DND-41 (cell line): ENCODE measurements around the gene ZNF174.

Experiments used
- EZH2 ChIP-seq: IDR thresholded peaks from 3 replicates; pipeline ENCODE4 v1.6.1; 2012; ENCODE audit warnings: borderline replicate concordance, low read depth, mild to moderate bottlenecking, moderate library complexity, low read length, inconsistent platforms; ENCODE audit not compliant: severe bottlenecking
- TF ChIP-seq, protein P1 (sequence below): IDR thresholded peaks from 2 replicates; pipeline ENCODE4 v1.5.1; 2012; ENCODE audit warnings: borderline replicate concordance, low read length, moderate library complexity, mild to moderate bottlenecking; ENCODE audit not compliant: poor library complexity, severe bottlenecking; ENCODE audit errors: extremely low read depth

DNA sequence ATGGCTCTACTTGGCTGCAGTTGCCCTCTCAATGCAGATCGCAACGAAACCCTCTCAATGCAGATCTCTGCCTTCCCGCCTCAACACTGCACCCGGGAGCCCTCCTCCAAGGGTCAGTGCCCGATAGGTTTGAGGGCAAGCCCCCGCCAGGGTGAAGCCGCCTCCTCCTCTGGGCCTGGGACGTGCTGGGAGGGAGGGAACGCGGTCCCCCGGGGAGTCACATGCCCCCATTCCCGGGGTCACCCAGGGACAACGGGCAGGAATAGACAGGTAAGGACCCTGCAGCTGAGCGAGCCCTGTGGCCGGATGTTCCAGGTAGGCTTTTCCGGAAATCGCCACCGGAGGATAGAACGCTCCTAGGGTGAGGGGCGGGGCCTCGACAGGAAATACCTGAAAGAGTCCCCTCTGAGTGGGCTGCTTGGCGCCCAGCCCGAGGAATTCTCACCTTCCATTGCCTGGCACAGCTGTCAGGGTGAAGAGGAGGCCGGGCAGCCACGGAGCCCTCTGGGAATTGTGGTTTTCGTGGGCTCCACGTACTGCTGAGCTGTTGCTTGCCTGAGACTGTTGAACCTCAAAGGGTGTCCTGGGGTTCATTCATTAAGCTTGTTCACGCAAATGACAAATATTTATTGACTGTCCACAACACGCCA lies 12.8 kb downstream of the ZNF174 start:
- TF ChIP-seq, protein P1, sequence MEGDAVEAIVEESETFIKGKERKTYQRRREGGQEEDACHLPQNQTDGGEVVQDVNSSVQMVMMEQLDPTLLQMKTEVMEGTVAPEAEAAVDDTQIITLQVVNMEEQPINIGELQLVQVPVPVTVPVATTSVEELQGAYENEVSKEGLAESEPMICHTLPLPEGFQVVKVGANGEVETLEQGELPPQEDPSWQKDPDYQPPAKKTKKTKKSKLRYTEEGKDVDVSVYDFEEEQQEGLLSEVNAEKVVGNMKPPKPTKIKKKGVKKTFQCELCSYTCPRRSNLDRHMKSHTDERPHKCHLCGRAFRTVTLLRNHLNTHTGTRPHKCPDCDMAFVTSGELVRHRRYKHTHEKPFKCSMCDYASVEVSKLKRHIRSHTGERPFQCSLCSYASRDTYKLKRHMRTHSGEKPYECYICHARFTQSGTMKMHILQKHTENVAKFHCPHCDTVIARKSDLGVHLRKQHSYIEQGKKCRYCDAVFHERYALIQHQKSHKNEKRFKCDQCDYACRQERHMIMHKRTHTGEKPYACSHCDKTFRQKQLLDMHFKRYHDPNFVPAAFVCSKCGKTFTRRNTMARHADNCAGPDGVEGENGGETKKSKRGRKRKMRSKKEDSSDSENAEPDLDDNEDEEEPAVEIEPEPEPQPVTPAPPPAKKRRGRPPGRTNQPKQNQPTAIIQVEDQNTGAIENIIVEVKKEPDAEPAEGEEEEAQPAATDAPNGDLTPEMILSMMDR = no peak
- no peak for TF ChIP-seq EZH2
